HCT116 (cell line): ENCODE data around the gene SNTN.

Experiments used
- CEBPB ChIP-seq: IDR thresholded peaks from 2 replicates; pipeline ENCODE4 v1.6.1; 2012; ENCODE audit warnings: low read depth
- CTCF ChIP-seq, 3 experiments: fragments of 200-600 bp in 1 of 3; sonication (generic) in 1 of 3; IDR thresholded peaks in 2 of 3; conservative IDR thresholded peaks in 1 of 3; 2 replicates each; pipeline ENCODE4 v1.5.1; 2012 to 2017; ENCODE audit warnings: low read depth in 2 of 3, low read length in 2 of 3, antibody characterized with exemption in 1 of 3, borderline replicate concordance in 1 of 3, control low read depth in 1 of 3, mild to moderate bottlenecking in 1 of 3, mixed read lengths in 1 of 3, mixed run types in 1 of 3, moderate library complexity in 1 of 3; ENCODE audit not compliant: insufficient read depth in 1 of 3
- EGR1 ChIP-seq: IDR thresholded peaks from 2 replicates; pipeline ENCODE4 v1.6.1; 2012; ENCODE audit warnings: low read depth
- EZH2 ChIP-seq: fragments of 200-600 bp; sonication (generic); IDR thresholded peaks from 2 replicates; pipeline ENCODE4 v1.6.1; 2017; ENCODE audit warnings: antibody characterized with exemption, mixed run types
- EZH2phosphoT487 ChIP-seq: fragments of 200-600 bp; IDR thresholded peaks from 2 replicates; pipeline ENCODE4 v1.6.1; 2018; ENCODE audit warnings: antibody characterized with exemption, borderline replicate concordance
- JUND ChIP-seq: IDR thresholded peaks from 2 replicates; pipeline ENCODE4 v1.6.1; 2012
- POLR2A ChIP-seq: IDR thresholded peaks from 2 replicates; pipeline ENCODE4 v1.7.0; 2011; ENCODE audit warnings: borderline replicate concordance; ENCODE audit not compliant: insufficient read depth, insufficient read length; ENCODE audit errors: extremely low read depth
- SIN3A ChIP-seq: IDR thresholded peaks from 2 replicates; pipeline ENCODE4 v1.6.1; 2012; ENCODE audit warnings: low read depth
- YY1 ChIP-seq: IDR thresholded peaks from 2 replicates; pipeline ENCODE4 v1.6.1; 2011; ENCODE audit warnings: low read length, low read depth, moderate library complexity, mild to moderate bottlenecking; ENCODE audit not compliant: insufficient replicate concordance; ENCODE audit errors: extremely low read depth

DNA sequence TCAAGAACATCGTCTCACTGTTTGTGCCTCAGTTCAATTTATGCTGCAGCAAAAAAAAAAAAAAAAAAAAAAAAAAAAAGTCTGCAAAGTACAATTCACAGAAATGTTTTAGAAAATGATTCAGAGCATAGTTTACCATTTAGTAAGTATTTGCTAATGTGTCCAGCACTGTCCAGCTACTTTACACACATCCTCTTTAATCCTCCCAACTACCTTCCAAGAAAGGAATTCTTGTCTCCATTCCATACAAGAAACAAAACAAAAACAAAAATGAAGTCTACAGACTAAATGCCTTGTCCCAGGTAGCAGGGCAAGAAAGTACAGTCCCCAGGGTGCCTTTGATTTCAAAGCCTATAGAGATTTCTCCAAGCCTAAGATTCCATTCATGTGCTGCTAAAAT lies 38.9 kb upstream of the SNTN start:
- TF ChIP-seq YY1 (no peak), CTCF (IDR thresholded peaks at IDR 0.05 in 2 of 3, conservative IDR thresholded peaks at IDR 0.05 in 1 of 3; ENCODE audit: borderline replicate concordance in 1 of 3, insufficient read depth in 1 of 3, low read depth in 2 of 3, low read length in 2 of 3) (no peak), EZH2phosphoT487 (no peak), EGR1 (no peak), JUND (no peak), EZH2 (no peak), POLR2A (no peak), SIN3A (no peak), CEBPB (no peak)
